ENCODE measurements around the gene TNS3. TPM values are rescaled to one million over a fixed set of nuclear protein-coding genes. Genes with fewer than 3 reads are reported as not detected.

The TNS3 gene
- total and polyA plus RNA-seq, 10 of the 15 experiments (the other 5 are each of a cell fraction or from before 2014, with no cell fraction given): 0.27 to 2.7 (median 0.79) TPM

- DNase-seq (ENCODE audit: low read depth, low spot score) (no peak), FAIRE-seq (no peak), ATAC-seq (no peak)
- 32% methylated on average over 2 of the region's 2 CpGs for WGBS (ENCODE audit: insufficient coverage, insufficient replicate concordance, low lambda C conversion rate, missing lambda C conversion rate)
- intact Hi-C loops (cut with micrococcal nuclease; ENCODE audit: unreplicated experiment) (no loop called here), in situ Hi-C loops (cut with MboI) (no loop called here)
- Histone ChIP-seq H3K27ac (ENCODE audit: control insufficient read depth, insufficient read depth) (no peak overlapping the region), H3K9me3 (replicated peaks; ENCODE audit: control insufficient read depth, insufficient read depth, low read length) (no peaks in the 10 kb centered on the region), H3K27me3 (replicated peaks in 1 of 2; ENCODE audit: control insufficient read depth in 2 of 2, insufficient read depth in 2 of 2, low read length in 1 of 2) (peaks cover 0 to 4% of the 10 kb centered on the region in 2 experiments; a peak in 1 of 4 replicates), H3K9ac (ENCODE audit: control insufficient read depth, insufficient read depth, low read length) (no peak overlapping the region), H2AFZ (ENCODE audit: control insufficient read depth, low read depth, low read length) (no peak overlapping the region), H3K79me2 (ENCODE audit: control insufficient read depth, insufficient read depth, low read length) (no peaks in the 10 kb centered on the region), H3K4me1 (ENCODE audit: control insufficient read depth, insufficient read depth, low read length) (no peaks in the 10 kb centered on the region), H4K20me1 (ENCODE audit: control insufficient read depth, insufficient read depth) (no peaks in the 10 kb centered on the region), H3K4me3 (no peak overlapping the region), H3K4me2 (ENCODE audit: control insufficient read depth, insufficient read depth) (no peak overlapping the region), H3K36me3 (ENCODE audit: control insufficient read depth in 2 of 2, insufficient read depth in 2 of 2, low read length in 1 of 2) (no peaks in the 10 kb centered on the region)
- RAD21 ChIA-PET (ENCODE audit: unreplicated experiment): no interaction called here
- POLR2A ChIA-PET: no interaction called here
- SMC1A ChIA-PET (ENCODE audit: uncharacterized antibody, unreplicated experiment): no interaction called here
- CTCF ChIA-PET: no interaction called here
- BruUV-seq (replicated peaks): no TSS peak
- TF ChIP-seq TBL1XR1 (IDR thresholded peaks at IDR 0.05; ENCODE audit: low read depth, low read length) (no peak), CUX1 (IDR thresholded peaks at IDR 0.05; ENCODE audit: insufficient replicate concordance, low read depth, low read length) (no peak), REST (IDR thresholded peaks at IDR 0.05; ENCODE audit: low read depth, low read length) (no peak), TAF1 (IDR thresholded peaks at IDR 0.05; ENCODE audit: borderline replicate concordance, low read depth, low read length) (no peak), FOXM1 (IDR thresholded peaks at IDR 0.05; ENCODE audit: low read depth, low read length) (no peak), SMC3 (IDR thresholded peaks at IDR 0.05; ENCODE audit: borderline replicate concordance, low read length) (no peak), MTA2 (IDR thresholded peaks at IDR 0.05; ENCODE audit: low read depth) (no peak), RB1 (IDR thresholded peaks at IDR 0.05; ENCODE audit: borderline replicate concordance) (no peak), PRDM15 (CRISPR knock-in tag; IDR thresholded peaks at IDR 0.05) (no peak), CREB1 (IDR thresholded peaks at IDR 0.05; ENCODE audit: low read depth) (no peak), RBBP5 (conservative IDR thresholded peaks at IDR 0.05) (no peak), HDGF (IDR thresholded peaks at IDR 0.05) (no peak), CHD2 (IDR thresholded peaks at IDR 0.05; ENCODE audit: borderline replicate concordance, low read depth, low read length) (no peak)
Measured at GRCh38 chr7:47249361-47249760, 332.6 kb downstream of the TNS3 start.

All from GM12878 (cell line).